GM12875 (cell line): ENCODE data around the gene SCYL3.

Experiments used
- H3K4me3 ChIP-seq: one replicate; pipeline ENCODE4 v1.5.1; 2011; ENCODE audit warnings: low read depth, low read length, control low read depth
- TF ChIP-seq, protein P1 (sequence below): IDR thresholded peaks from 2 replicates; pipeline ENCODE4 v1.5.1; 2011; ENCODE audit warnings: low read depth, mild to moderate bottlenecking, control low read depth, inconsistent platforms, low read length, moderate library complexity, borderline replicate concordance; ENCODE audit not compliant: insufficient read depth

SCYL3 gene

DNA sequence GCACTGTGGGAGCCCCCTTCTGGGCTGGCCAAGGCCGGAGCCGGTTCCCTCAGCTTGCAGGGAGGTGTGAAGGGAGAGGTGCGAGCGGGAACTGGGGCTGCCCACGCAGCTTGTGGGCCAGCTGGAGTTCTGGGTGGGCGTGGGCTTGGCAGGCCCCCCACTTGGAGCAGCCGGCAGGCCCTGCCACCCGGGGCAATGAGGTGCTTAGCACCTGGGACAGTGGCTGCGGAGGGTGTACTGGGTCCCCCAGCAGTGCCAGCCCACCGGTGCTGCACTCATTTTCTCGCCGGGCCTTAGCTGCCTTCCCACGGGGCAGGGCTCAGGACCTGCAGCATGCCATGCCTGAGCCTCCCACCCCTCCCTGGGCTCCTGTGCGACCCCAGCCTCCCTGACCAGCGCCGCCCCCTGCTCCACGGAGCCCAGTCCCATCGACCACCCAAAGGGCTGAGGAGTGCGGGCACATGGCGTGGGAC lies 11.6 kb downstream of the SCYL3 start:
- H3K4me3 ChIP-seq: no peak overlapping the region

DNA sequence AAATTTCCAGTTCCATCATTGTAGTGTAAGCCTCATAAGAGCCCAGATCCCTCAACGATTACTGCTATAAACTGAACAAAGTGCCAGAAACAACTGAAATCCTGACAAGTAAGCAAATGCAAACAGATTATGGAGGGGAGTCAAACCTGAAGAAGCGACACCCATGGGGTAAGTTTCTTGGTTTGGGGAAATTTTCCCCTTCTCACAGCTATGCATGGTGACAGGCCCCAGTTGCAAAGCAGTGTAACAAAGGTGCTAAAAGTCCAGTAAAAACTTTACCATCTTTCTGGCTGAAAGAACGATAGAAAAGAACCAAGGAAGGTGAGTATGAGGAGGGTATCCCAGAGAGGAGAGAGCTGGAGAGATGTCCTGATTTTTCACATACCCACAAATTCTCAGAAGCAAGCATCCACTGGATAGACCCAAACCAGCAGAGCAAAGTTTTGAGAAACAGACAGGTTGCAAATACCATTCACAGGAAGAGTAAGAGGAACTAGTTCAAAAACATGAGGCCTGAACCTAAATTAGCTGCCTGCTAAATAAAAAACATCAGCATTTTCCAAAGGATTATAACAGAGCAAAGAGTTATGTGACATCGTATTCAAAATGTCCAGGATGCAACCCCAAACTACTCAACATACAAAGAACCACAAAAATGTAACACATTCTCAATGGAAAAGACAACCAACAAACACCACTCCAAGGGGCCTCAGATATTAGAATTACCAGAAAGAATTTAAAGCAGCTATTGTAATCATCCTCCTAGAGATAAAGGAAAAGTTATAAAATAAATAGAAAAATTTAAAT lies 14.5 kb downstream of the SCYL3 start:
- TF ChIP-seq, protein P1, sequence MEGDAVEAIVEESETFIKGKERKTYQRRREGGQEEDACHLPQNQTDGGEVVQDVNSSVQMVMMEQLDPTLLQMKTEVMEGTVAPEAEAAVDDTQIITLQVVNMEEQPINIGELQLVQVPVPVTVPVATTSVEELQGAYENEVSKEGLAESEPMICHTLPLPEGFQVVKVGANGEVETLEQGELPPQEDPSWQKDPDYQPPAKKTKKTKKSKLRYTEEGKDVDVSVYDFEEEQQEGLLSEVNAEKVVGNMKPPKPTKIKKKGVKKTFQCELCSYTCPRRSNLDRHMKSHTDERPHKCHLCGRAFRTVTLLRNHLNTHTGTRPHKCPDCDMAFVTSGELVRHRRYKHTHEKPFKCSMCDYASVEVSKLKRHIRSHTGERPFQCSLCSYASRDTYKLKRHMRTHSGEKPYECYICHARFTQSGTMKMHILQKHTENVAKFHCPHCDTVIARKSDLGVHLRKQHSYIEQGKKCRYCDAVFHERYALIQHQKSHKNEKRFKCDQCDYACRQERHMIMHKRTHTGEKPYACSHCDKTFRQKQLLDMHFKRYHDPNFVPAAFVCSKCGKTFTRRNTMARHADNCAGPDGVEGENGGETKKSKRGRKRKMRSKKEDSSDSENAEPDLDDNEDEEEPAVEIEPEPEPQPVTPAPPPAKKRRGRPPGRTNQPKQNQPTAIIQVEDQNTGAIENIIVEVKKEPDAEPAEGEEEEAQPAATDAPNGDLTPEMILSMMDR: no peak
- no peak overlapping the region for H3K4me3 ChIP-seq

More for the DNA sequence above, 11.6 kb downstream of the SCYL3 start:
- TF ChIP-seq, protein P1: no peak

DNA sequence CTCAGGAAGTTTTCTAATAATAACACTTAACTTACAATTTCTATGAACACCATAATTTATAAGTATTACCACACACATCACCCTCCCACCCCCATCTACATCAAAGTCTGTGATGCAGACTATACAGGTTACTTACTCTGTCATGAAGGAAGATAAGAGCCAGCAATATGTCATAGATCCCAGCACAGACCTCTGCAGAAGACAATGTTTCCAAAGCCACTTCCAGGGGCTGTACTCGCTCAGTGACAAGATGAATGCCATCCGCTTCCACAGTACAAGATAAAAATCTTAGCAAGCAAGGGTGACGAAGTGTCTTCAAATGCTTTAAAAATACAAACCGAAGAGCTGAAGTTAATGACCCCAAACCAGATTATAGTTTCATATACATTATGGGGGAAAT lies 15.2 kb downstream of the SCYL3 start:
- H3K4me3 ChIP-seq: no peak overlapping the region
- TF ChIP-seq, protein P1: no peak

DNA sequence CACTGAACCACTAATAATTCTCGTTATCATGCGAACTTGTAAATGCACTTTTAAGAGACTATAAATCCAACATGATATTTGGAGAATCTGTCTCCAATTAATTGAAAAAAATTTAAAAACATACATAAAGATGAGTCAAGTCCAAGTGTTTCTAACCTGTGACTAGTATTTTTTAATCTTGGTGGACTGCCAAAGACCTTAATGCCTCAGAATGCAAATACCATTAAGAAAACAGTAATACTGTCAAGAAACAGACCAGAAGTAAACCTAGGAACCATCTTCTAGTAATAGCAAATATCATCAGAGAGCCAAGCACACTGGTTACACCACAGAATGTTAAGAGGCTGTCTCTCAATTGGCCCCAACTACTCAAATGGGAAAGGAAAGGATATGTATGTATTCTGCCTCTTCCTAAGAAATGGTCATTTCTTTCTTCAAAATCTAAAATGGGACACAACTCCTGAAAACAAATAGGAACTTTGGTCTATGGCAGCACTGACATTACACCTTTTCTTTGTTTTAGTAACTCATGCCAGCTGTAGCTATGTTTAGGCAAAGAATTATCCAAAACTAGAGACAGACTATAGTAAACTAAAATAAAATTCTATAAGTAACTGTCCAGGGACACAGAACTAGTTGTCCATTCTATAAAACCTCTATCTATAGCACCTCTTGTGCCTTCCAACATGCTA lies 15.8 kb downstream of the SCYL3 start:
- H3K4me3 ChIP-seq: no peak overlapping the region
- TF ChIP-seq, protein P1: no peak

DNA sequence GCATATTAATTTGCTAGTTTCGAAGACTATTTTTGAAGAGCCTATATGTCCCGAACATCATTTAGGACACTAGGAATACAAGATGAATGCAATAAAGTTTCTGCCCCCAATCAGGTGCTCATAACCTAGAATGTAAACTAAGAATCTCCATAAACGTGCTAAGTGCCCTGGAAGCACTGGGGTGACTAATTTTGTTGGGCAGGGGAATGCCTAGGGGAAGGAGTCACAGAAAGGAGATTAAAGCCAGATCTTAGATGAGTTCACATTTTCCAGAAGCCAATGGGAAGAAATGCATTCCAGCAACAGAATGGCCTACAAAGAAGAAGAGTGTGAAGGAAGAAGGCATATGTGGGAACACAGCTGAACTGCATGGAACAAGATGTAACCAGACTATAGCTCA lies 19.5 kb downstream of the SCYL3 start:
- TF ChIP-seq, protein P1: no peak

DNA sequence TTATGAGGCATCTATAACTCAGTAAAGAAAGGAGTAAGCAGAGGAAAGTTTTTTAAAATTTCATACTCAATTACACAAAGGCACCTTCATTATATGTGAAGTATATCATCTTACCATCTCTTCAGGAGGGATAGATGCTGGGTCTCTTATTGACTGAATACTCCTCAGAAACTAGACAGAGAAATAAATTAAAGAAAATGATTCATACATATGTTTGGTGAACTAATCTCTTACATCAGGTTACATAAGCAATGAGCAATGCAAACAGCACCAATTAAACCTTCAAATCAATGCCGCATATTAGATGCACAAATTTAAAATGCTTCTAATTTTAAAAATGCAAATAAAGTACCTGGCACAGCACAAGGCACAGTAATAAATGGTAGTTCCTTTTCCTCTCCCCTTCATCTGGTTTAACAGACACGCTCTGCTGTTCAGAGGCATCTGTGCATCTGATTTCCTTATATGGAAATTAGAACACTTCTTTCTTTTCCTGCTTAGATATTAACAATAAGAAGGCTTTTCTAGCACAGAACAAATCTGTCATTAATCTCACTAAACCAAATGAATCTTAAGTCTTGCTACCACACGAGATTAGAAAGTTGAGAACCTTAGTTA lies 20.0 kb downstream of the SCYL3 start:
- H3K4me3 ChIP-seq: no peak overlapping the region
- TF ChIP-seq, protein P1: no peak

More for the DNA sequence above, 19.5 kb downstream of the SCYL3 start:
- no peak overlapping the region for H3K4me3 ChIP-seq
